K562 (cell line): ENCODE results near the gene BEST4. TPM values are rescaled to one million over a fixed set of nuclear protein-coding genes. Genes with fewer than 3 reads are reported as not detected.

Source experiments
- EZH2 ChIP-seq: IDR thresholded peaks from 2 replicates; pipeline ENCODE4 v1.6.1; 2012; ENCODE audit warnings: low read depth, mild to moderate bottlenecking, inconsistent platforms, low read length, borderline replicate concordance
- HBP1 ChIP-seq: fragments of 450-650 bp; formaldehyde crosslinking; IDR thresholded peaks from 2 replicates; pipeline ENCODE4 v1.4.0; 2022; ENCODE audit warnings: missing genetic modification characterization
- HSF4 ChIP-seq: fragments of 250-450 bp; sonication (Bioruptor Pico); IDR thresholded peaks from 2 replicates; pipeline ENCODE4 v2.1.2; 2022; ENCODE audit warnings: mild to moderate bottlenecking, moderate library complexity, borderline replicate concordance
- JUNB ChIP-seq: fragments of 450-650 bp; formaldehyde crosslinking; conservative IDR thresholded peaks from 2 replicates; pipeline ENCODE4 v1.4.0; 2020; ENCODE audit warnings: mild to moderate bottlenecking
- NR2C2 ChIP-seq, 2 experiments: fragments of 200-800 bp in 1 of 2; sonication (Bioruptor generic) in 1 of 2; sonication (generic) in 1 of 2; formaldehyde crosslinking in 1 of 2; IDR thresholded peaks; 2 replicates each; pipeline versions ENCODE4 v1.6.1 to v1.8.0; 2016 to 2022; ENCODE audit warnings: mild to moderate bottlenecking in 1 of 2, missing compliant biosample characterization in 1 of 2, missing genetic modification characterization in 1 of 2, missing genetic modification reagents in 1 of 2
- PTRF ChIP-seq: fragments of 450-650 bp; IDR thresholded peaks from 2 replicates; pipeline ENCODE4 v1.6.1; 2016; ENCODE audit warnings: mild to moderate bottlenecking, missing genetic modification characterization, missing compliant biosample characterization
- SAFB ChIP-seq: fragments of 200-400 bp; formaldehyde crosslinking; IDR thresholded peaks from 2 replicates; pipeline ENCODE4 v1.6.1; 2017; ENCODE audit warnings: low read depth, low read length, borderline replicate concordance
- THRB ChIP-seq: fragments of 450-650 bp; formaldehyde crosslinking; conservative IDR thresholded peaks from 2 replicates; pipeline ENCODE4 v1.4.0; 2022; ENCODE audit warnings: mild to moderate bottlenecking, missing genetic modification characterization
- USF1 ChIP-seq: sonication (generic); formaldehyde crosslinking; IDR thresholded peaks from 2 replicates; pipeline ENCODE4 v1.9.0; 2022; ENCODE audit warnings: mild to moderate bottlenecking, missing genetic modification reagents
- ZNF124 ChIP-seq: sonication (generic); formaldehyde crosslinking; IDR thresholded peaks from 2 replicates; pipeline ENCODE4 v1.8.1; 2022; ENCODE audit warnings: missing genetic modification reagents
- ZNF274 ChIP-seq: IDR thresholded peaks from 2 replicates; pipeline ENCODE4 v1.6.1; 2011; ENCODE audit warnings: low read depth, mild to moderate bottlenecking, low read length, moderate library complexity, borderline replicate concordance
- polyA plus RNA-seq, 8 experiments: library from polyadenylated mRNA; depleted of rRNA in 4 of 8; stranded (reverse) in 5 of 8; unstranded in 3 of 8; fragments of >200 nt; fragmentation: Nextera tagmentation in 2 of 8; fragmentation: Illumina TruSeq in 1 of 8; extraction: Ambion mirVana in 2 of 8; extraction: Trizol in 1 of 8; gene quantifications; 2 replicates each; pipeline versions ENCODE4 v1.2.1 to v1.2.3, GENCODE V29; 2011 to 2014; ENCODE audit warnings: inconsistent platforms in 1 of 8, missing spikeins in 1 of 8
- total RNA-seq, 7 experiments: library from RNA; depleted of rRNA in 6 of 7; stranded (reverse); fragments of >200 nt in 6 of 7; fragmentation: Illumina TruSeq in 2 of 7; extraction: Trizol in 2 of 7; gene quantifications; 2 replicates each; pipeline versions ENCODE4 v1.2.1 to v1.2.3, GENCODE V29; 2011 to 2021; ENCODE audit warnings: low replicate concordance in 1 of 7
- TF ChIP-seq, protein P1 (sequence below): IDR thresholded peaks from 2 replicates; pipeline ENCODE4 v1.6.1; 2011; ENCODE audit warnings: borderline replicate concordance, low read depth, mild to moderate bottlenecking, moderate library complexity, low read length; ENCODE audit not compliant: insufficient read depth, poor library complexity, severe bottlenecking
- TF ChIP-seq, protein P2 (sequence below): fragments of 250-450 bp; sonication (Bioruptor Pico); IDR thresholded peaks from 2 replicates; pipeline ENCODE4 v1.6.1; 2021; ENCODE audit warnings: mild to moderate bottlenecking
- TF ChIP-seq, protein P3 (sequence below): sonication (generic); formaldehyde crosslinking; IDR thresholded peaks from 2 replicates; pipeline ENCODE4 v1.8.0; 2022; ENCODE audit warnings: mild to moderate bottlenecking, missing genetic modification reagents

The BEST4 gene
- total and polyA plus RNA-seq, 9 of the 15 experiments (the other 6 are each of a cell fraction or from before 2014, with no cell fraction given), result 0.07 to 0.11 TPM; not detected in 7

GRCh38 chr1:44807364-44808062 lies 19.5 kb upstream of the BEST4 start (continued):
- TF ChIP-seq, protein P1, sequence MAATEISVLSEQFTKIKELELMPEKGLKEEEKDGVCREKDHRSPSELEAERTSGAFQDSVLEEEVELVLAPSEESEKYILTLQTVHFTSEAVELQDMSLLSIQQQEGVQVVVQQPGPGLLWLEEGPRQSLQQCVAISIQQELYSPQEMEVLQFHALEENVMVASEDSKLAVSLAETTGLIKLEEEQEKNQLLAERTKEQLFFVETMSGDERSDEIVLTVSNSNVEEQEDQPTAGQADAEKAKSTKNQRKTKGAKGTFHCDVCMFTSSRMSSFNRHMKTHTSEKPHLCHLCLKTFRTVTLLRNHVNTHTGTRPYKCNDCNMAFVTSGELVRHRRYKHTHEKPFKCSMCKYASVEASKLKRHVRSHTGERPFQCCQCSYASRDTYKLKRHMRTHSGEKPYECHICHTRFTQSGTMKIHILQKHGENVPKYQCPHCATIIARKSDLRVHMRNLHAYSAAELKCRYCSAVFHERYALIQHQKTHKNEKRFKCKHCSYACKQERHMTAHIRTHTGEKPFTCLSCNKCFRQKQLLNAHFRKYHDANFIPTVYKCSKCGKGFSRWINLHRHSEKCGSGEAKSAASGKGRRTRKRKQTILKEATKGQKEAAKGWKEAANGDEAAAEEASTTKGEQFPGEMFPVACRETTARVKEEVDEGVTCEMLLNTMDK, result peak; percentile 6
- TF ChIP-seq JUNB (no peak), THRB (CRISPR knock-in tag) (peak; percentile 79), PTRF (peak; percentile 49; the same call in 1 of the 2 replicates), HBP1 (peak; percentile 76; the same call in 1 of the 2 replicates), USF1 (CRISPR knock-in tag) (peak; percentile 60; the same call in 1 of the 2 replicates), NR2C2 (CRISPR knock-in tag; IDR thresholded peaks at IDR 0.05) (peak; percentile 78), NR2C2 (tag; IDR thresholded peaks at IDR 0.05) (peak; percentile 95), EZH2 (no peak), HSF4 (CRISPR knock-in tag) (0 out of 2 replicates have a peak, but pooled peaks have one; percentile 52), ZNF274 (no peak), SAFB (no peak), ZNF124 (CRISPR knock-in tag) (no peak)
- TF ChIP-seq, protein P2, sequence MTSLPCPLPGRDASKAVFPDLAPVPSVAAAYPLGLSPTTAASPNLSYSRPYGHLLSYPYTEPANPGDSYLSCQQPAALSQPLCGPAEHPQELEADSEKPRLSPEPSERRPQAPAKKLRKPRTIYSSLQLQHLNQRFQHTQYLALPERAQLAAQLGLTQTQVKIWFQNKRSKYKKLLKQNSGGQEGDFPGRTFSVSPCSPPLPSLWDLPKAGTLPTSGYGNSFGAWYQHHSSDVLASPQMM, result no peak
- TF ChIP-seq, protein P3, sequence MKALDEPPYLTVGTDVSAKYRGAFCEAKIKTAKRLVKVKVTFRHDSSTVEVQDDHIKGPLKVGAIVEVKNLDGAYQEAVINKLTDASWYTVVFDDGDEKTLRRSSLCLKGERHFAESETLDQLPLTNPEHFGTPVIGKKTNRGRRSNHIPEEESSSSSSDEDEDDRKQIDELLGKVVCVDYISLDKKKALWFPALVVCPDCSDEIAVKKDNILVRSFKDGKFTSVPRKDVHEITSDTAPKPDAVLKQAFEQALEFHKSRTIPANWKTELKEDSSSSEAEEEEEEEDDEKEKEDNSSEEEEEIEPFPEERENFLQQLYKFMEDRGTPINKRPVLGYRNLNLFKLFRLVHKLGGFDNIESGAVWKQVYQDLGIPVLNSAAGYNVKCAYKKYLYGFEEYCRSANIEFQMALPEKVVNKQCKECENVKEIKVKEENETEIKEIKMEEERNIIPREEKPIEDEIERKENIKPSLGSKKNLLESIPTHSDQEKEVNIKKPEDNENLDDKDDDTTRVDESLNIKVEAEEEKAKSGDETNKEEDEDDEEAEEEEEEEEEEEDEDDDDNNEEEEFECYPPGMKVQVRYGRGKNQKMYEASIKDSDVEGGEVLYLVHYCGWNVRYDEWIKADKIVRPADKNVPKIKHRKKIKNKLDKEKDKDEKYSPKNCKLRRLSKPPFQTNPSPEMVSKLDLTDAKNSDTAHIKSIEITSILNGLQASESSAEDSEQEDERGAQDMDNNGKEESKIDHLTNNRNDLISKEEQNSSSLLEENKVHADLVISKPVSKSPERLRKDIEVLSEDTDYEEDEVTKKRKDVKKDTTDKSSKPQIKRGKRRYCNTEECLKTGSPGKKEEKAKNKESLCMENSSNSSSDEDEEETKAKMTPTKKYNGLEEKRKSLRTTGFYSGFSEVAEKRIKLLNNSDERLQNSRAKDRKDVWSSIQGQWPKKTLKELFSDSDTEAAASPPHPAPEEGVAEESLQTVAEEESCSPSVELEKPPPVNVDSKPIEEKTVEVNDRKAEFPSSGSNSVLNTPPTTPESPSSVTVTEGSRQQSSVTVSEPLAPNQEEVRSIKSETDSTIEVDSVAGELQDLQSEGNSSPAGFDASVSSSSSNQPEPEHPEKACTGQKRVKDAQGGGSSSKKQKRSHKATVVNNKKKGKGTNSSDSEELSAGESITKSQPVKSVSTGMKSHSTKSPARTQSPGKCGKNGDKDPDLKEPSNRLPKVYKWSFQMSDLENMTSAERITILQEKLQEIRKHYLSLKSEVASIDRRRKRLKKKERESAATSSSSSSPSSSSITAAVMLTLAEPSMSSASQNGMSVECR (CRISPR knock-in tag), result peak; percentile 73; the same call in 1 of the 2 replicates
